Measurements from ENCODE around the gene OSBPL2.

OSBPL2 gene

DNA sequence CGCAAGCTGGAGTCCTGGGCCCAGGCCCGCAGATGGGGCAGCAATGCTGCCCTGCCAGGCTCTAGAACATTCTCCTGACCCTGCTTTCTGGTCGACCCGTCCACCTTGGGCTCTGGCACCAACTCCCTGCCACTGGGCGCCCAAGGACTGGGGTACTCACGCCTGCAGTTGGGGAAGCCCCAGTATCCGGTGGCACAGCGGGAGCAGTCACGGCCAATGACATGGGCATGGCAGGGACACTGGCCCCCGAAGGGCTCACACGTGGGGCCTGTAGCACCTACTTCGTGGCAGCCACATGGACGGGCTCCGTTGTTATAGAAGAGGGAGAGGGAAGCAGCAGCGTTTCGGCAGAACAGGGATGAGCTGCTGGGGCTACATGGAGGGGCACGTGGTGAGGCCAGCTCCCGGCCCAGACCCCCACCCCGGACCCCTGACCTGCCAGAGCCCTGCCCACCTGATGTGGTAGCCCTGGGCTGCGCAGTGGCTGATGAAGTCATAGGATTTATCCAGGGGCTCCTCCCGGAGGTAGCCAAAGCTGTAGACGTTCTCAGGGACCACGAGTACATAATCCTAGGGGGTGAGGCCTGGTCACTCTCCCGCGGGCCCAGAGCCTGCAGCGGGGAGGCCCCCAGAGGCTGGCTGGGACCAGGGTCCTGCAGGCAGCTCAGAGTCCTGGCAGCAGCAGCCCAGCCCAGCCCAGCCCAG, 90.5 kb downstream of the OSBPL2 start:
- no peak for DNase-seq (ENCODE audit: extremely low read depth, low read depth)
- TF ChIP-seq, protein P1, sequence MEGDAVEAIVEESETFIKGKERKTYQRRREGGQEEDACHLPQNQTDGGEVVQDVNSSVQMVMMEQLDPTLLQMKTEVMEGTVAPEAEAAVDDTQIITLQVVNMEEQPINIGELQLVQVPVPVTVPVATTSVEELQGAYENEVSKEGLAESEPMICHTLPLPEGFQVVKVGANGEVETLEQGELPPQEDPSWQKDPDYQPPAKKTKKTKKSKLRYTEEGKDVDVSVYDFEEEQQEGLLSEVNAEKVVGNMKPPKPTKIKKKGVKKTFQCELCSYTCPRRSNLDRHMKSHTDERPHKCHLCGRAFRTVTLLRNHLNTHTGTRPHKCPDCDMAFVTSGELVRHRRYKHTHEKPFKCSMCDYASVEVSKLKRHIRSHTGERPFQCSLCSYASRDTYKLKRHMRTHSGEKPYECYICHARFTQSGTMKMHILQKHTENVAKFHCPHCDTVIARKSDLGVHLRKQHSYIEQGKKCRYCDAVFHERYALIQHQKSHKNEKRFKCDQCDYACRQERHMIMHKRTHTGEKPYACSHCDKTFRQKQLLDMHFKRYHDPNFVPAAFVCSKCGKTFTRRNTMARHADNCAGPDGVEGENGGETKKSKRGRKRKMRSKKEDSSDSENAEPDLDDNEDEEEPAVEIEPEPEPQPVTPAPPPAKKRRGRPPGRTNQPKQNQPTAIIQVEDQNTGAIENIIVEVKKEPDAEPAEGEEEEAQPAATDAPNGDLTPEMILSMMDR (IDR thresholded peaks at IDR 0.05; ENCODE audit: low read depth, low read length, missing control alignments), result no peak
- H3K4me3 ChIP-seq (replicated peaks; ENCODE audit: low read depth, low read length), result no peak overlapping the region

DNA sequence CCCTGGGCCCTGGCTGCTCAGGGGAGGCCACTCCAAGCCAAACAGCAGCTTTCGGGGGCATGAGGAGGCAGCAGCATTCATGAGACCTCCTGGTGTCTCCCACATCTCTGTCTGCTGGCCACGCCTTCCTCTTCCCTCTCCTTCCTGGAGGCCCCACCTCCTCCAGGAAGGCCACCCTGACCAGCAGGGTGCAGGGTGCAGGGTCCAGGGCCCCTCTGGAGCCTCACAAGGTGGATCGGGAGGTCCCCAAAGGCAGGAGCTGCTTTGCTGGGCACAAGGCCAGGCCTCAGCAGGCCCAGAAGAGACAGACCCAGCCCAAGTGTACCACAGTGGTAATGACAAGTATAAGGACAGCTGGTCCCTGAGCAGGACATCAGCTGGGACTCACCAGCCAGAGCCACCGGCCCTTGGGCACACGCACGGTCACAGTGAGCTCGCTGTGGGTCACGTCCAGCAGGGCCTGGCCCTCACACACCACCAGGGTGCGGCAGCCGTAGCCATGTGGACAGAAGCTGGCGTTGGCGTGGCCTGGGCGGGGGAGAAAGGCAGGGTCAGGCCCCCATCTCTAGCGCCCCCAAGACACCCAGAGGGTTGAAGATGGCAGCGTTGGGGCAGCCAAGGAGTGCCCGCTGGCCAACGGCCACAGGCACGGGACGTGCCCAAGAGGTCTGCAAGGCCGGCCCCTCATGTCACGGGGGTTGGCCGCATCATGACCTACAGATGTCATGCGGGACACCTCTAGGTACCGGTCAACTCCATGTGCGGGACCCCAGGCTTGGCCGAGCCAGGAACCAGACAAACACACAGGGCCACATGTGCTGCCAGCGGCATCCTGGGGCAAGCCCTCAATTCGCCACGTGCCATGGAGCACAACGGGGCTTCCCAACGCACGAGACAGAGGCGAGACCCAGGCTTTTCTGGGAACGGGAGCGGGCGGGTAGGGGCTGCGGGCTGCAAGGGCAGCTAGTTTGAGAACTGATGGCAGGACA, 91.4 kb downstream of the OSBPL2 start:
- TF ChIP-seq, protein P1 (IDR thresholded peaks at IDR 0.05; ENCODE audit: low read depth, low read length, missing control alignments), result no peak
- no peak for DNase-seq (ENCODE audit: extremely low read depth, low read depth)
- H3K4me3 ChIP-seq (replicated peaks; ENCODE audit: low read depth, low read length), result no peak overlapping the region

DNA sequence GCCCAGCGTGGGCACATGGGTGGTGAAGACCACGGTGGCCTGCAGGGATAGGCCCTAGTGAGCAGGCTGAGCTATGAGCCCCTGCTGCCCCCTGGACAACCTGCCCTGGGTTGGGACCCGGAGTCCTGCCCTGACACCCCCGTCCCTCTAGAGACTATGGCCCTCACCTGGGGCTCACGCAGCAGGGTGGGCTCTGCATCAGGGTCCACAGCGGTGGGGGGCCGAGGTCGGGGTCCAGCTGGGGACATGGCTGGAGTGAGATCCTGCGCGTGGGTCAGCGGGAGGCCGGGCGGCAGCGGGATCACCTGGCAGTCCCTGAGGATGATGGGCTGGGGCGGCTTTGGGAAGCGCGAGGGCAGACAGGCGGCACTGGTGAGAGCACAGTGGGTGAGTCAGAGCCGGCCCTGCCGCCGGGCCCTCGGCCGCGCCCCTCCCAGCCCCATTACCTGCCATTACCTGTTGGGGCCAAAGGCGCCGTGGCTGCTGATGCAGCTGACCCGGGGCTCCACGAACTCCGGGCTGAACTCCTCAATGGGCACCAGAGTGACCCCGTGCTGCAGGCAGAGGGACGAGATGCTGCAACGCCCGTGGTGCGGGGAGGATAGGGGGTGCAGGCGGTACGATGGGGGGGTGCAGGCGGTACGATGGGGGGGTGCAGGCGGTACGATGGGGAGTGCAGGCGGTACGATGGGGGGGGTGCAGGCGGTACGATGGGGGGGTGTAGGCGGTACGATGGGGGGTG, 92.4 kb downstream of the OSBPL2 start:
- no peak for DNase-seq (ENCODE audit: extremely low read depth, low read depth)
- no peak overlapping the region for H3K4me3 ChIP-seq (replicated peaks; ENCODE audit: low read depth, low read length)
- TF ChIP-seq, protein P1 (IDR thresholded peaks at IDR 0.05; ENCODE audit: low read depth, low read length, missing control alignments), result no peak

DNA sequence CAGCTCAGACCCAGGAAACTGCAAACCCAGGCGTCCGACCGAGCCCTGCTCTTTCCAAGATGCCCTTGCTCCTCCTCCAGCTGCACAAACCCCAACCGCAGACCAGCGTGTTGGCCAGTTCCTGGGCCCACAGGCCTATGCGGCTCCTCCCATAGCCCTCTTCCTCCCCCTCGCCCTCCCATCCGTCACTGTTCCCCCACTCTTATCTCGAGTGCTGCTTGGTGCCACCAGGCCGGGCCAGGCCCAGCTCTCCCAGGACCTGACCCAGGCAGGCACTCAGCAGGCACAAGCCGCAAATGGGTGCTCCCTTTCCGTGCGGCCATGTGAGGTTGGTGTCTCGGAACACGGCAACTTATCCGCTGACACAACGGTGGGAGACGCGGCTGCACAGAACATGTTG, 93.0 kb downstream of the OSBPL2 start:
- TF ChIP-seq, protein P1 (IDR thresholded peaks at IDR 0.05; ENCODE audit: low read depth, low read length, missing control alignments), result no peak
- DNase-seq (ENCODE audit: extremely low read depth, low read depth), result no peak
- H3K4me3 ChIP-seq (replicated peaks; ENCODE audit: low read depth, low read length), result no peak overlapping the region

DNA sequence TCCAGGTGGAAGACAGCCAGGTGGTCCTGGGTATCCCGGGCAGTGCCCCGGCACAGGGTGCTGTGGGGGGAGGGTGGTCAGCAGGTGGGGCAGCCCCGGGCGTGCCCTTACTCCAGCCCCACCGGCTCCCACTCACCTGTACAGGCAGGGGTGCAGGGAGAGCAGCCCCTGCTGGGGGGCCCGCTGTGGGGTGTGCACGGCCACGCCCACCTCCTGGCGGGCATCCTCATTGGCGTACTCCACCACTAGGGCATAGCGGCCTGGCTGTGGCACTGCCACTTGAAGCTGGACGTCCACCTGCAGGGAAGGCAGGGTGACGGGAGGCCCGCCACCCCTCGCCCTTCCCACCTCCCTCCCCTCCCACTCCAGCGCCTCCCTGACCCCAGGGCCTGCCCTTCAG, 94.1 kb downstream of the OSBPL2 start:
- DNase-seq (ENCODE audit: extremely low read depth, low read depth), result no peak
- TF ChIP-seq, protein P1 (IDR thresholded peaks at IDR 0.05; ENCODE audit: low read depth, low read length, missing control alignments), result no peak
- no peak overlapping the region for H3K4me3 ChIP-seq (replicated peaks; ENCODE audit: low read depth, low read length)

DNA sequence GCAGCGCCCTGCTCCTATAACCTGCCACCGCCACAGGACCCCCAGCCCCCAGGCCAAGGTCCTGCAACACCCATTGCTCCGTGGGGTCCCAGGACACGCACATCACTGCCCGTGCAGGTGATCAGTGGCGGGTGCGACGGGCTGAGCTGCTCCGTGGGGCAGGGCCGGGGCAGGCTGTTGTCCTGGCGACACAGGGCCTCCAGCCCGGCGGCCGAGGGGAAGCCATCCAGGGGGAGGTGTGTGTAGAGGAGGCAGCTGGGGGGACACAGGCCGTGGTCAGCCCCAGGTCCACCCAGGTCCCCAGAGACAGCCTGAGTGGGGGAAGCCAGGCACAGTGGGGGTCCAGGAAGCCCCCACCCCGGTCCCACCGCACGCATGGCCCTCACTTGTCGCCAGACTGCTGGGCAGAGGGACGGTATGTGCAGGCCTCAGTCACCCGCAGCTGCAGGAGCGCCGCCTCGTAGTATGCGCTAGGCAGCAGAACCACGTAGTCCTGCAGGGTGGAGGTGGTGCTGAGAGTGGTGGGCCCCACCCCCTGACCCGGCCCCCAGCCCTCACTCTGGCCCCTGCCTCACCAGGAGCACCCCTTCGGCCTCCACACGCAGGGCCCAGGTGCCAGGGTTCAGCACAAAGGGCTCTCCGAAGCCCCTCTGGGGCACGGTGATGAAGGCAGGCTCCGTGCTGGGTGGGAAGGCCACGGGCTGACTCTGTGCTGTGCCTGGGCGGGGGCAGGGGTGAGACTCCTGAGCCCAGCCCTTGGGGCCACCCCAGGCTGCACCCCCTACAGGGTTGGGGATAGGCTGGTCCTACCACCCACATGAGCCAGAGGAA, 94.9 kb downstream of the OSBPL2 start:
- H3K4me3 ChIP-seq (replicated peaks; ENCODE audit: low read depth, low read length), result no peak overlapping the region
- DNase-seq (ENCODE audit: extremely low read depth, low read depth), result no peak
- TF ChIP-seq, protein P1 (IDR thresholded peaks at IDR 0.05; ENCODE audit: low read depth, low read length, missing control alignments), result no peak

All from HFF-Myc (cell line).